DND-41 (cell line): ENCODE results near the gene PRKAR2B.

Source experiments
- CTCF ChIP-seq: IDR thresholded peaks from 2 replicates; pipeline ENCODE4 v1.5.1; 2012; ENCODE audit warnings: borderline replicate concordance, low read length, moderate library complexity, mild to moderate bottlenecking; ENCODE audit not compliant: poor library complexity, severe bottlenecking; ENCODE audit errors: extremely low read depth
- EZH2 ChIP-seq: IDR thresholded peaks from 3 replicates; pipeline ENCODE4 v1.6.1; 2012; ENCODE audit warnings: borderline replicate concordance, low read depth, mild to moderate bottlenecking, moderate library complexity, low read length, inconsistent platforms; ENCODE audit not compliant: severe bottlenecking

- TF ChIP-seq CTCF (no peak), EZH2 (no peak)
Observed at GRCh38 chr7:107181172-107181571, 136.7 kb downstream of the PRKAR2B start.
